HG03521 (cell line): ENCODE measurements around the gene EXOC7.

Source experiments
- ATAC-seq: cut with Tn5 transposase; IDR thresholded peaks from one replicate; pipeline ENCODE4 v1.9.1; 2021; ENCODE audit warnings: mild to moderate bottlenecking, moderate library complexity; ENCODE audit not compliant: unreplicated experiment

EXOC7 gene

GRCh38 chr17:76122431-76123190 is 19.0 kb upstream of the EXOC7 start:
- no peak for ATAC-seq

DNA sequence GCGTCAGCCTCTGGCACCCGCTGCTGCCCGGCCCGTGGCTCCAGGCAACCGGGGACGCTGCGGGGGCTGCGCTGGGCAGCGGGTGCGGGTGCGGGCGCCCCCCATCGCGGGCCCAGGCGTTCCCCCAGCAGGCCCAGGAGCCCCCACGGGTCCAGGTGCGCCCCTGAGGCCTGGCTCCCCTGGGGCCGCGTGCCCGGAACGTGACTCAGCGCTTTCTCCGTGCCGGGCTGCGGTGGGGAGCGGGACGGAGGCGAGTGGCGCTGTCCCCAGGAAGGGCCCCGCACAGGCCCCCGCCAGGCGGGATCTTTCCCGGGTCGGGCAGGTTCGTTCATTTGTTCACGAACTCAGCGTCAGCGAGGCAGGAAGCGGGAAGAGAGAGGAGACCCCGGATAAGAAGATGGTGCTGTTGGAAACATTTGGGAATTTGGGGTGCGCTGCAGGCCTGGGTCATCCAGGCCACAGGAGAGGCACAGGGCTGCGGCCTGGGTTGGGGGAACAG is 18.4 kb upstream of the EXOC7 start:
- ATAC-seq = no peak

DNA sequence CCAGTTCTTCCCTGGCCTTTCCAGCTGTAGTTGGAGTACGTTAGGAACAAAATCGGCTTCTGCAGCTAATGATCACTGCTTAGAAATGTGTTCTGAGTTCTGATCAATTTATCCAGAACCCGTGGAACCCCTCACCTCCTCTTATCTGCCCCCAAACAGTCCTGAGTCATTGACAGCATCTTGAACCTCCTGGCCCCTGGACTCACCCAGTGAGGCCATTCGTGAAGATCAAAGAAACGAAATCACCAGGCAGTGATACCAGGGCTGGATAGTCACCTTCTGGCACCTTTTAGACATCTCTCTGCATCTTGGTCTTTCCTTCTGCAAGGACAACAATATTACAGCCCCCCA is 17.0 kb upstream of the EXOC7 start:
- no peak for ATAC-seq

GRCh38 chr17:76119409-76120371 is 16.1 kb upstream of the EXOC7 start:
- ATAC-seq = no peak

DNA sequence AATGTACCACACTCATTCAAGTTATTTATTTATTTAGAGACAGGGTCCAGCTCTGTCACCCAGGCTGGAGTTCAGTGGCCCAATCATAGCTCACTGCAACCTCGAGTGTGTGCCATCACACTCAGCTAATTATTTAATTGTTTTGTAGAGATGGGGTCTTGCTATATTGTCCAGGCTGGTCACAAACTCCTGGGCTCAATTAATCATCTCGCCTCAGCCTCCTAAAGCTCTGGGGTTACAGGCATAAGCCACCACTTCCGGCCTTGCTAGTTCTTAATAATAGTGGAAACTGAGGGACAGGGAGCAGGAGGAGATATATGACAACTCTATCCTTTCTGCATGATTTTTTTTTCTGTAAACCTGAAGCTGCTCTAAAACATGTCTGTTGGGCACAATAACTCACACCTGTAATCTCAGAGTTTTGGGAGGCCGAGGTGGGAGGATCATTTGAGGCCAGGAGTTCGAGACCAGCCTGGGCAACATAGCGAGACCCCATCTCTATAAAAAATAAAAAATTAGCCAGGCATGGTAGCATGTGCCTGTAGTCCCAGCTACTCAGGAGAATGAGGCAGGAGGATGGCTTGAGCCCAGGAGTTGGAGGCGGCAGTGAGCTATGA is 11.7 kb upstream of the EXOC7 start:
- no peak for ATAC-seq

GRCh38 chr17:76111956-76112355 is 8.4 kb upstream of the EXOC7 start:
- ATAC-seq = no peak

DNA sequence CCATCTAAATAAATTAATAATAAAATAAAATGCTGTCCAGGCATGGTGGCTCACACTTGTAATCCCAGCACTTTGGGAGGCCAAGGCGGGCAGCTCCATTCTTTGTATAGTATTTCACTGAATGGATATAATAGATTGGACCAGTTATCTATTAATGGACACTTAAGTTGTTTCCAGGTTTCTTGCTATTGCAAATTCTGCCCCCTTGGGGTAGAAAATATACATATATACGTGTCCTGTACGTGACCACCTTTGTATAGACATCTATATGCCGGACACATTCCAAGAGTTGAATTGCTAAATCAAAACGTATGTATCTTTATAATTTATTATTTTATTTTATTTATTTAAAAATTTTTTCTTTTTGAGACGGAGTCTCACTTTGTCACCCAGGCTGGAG is 3.9 kb upstream of the EXOC7 start:
- ATAC-seq = no peak

DNA sequence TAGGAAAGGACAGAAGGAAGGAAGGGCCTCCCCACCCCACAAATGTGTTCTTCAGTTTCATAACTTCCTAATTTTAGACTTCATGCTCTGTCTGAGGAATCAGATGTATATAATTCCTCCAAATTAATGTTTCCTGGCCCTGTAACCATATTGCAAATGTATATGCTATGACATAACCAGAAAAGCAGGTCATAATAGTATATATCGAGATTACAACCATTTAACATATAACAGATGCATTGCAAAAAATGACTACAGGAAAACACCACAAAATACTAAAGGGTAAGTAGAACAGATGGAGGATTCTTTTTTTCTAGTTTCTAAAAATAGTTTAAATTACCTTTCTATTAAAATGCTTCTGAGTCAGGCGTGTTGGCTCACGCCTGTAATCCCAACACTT is 3.1 kb upstream of the EXOC7 start:
- no peak for ATAC-seq

- no peak for ATAC-seq
Observed at GRCh38 chr17:76104896-76105231, 1.3 kb upstream of the EXOC7 start.

GRCh38 chr17:76104140-76104895 is 731 bp upstream of the EXOC7 start:
- ATAC-seq = no peak

DNA sequence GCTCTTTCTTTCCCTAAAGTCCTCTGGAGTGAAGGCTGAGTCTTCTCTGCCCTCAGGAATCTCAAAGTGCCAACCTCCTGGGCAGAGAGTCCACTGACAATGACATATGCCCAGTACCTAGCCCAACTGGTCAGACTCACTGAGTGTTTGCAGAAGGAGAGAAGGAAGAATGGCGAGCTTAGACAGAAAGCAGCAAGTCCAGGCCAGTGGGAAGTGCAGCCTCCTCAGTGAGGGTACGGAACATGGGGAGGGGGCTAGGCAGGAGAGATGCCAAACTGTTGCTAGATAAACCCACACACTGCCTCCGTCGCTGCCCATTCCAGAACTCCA is 678 bp downstream of the EXOC7 start:
- ATAC-seq = no peak

- no peak for ATAC-seq
Observed at GRCh38 chr17:76097716-76098295, 5.8 kb downstream of the EXOC7 start.

DNA sequence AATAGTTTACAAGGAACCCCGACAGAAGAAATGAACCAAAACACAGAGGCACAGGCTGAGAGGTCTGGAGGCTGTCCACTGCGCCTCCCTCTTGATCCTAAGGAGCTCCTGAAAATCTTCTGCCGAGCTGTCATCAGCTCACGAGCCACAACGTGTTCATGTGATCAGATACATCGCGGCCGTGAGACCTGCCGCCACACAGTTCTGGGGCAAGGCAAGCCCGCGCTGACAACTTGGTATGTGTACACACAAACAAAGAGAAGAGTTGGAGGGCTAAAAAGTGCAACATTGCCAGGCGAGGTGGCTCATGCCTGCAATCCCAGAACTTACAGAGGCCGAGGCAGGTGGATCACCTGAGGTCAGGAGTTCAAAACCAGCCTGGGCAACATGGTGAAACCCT is 7.6 kb downstream of the EXOC7 start:
- ATAC-seq = no peak

DNA sequence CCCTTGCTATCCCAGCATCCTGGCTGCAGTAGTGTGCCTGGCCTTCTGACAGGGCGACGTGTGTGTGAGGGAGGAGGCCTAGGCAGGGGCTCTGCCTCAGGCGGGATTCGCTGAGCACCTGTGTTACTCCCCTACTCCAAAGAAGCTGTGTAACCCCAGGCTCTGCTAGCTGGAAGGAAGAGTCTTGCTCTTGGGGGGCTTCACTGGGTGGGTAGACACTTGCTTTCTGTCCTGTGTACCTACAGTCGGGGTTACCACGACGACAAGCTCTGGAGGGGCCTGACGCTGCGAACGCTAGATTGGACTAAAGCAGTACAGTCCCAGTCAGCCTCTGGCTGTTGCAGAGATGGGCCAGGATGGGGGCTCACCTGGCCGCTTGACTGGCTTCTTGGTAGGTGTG is 9.5 kb downstream of the EXOC7 start:
- ATAC-seq = no peak

DNA sequence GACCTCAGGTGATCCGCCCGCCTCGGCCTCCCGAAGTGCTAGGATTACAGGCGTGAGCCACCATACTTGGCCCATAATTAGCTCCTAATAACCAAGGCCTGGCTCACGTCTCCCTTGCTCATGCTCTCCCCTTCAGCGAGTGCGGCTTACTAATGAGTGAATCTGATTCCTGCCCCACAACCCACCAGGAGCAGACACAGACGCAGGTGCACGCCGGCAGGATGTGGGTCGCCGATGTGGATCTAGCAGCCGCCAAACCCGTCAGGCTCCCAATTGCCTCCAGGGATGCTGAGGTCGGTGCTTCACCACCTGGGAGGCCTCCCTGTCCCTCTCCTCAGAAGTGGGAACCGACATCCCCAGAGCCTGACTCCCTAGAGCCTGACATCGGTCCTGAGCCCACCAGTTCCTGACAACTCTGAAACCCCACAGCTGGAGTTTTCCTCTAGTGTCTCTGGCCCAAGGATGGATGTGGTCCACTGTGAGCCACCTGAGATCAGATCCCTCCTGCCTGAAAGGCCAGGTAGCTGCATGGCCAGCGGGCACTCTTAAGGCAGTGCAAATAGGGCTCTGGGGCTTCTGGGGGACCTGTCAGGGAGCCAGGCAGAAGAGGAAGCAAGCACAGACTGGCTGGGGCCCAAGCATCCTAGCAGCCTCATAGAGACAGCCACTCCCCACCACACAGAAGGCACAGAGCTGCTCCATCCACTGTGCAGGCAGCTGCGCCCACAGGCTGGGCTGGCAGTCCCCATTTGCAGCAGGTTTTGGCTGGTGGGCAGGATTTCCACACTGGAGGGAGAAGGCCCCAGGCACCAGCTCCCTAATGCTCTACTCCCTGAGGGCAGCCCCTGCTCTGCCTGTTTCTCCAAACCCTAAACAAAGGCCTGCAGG is 10.8 kb downstream of the EXOC7 start:
- no peak for ATAC-seq

DNA sequence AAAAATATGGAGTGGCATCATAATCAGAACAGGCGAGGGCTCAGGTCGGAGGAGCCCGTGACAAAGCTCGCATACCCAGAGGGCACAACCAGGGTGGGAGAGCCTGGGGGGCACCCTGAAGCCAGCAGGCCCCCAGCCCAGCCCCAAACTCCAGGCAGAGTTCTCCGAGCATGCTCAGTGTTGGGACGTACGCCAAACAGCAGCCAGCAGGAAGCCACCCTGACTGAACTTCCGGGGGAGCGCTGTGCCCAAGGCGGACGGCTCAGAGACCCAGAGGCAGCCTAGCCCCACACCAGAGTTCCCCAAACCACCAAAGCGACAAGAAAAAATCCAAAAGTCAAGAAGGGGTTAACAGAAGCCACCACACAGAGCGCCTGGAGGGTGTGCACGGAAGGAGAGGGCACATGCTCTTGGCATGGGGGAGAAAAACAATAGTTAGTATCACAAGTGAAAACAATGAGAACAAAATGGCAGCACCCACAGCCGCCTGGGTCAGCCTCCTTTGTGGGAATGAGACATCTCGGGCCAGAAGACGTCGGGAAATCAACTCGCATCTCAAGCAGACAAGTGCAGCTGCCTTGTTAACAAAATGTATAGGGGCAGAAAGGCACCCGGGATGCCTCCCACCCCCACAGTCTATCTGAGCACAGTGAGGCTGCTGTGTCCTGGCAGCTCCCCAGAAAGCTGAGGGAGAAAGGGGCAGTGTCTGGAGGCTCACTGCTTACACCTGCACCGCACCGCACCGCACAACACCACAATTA is 11.9 kb downstream of the EXOC7 start:
- no peak for ATAC-seq

DNA sequence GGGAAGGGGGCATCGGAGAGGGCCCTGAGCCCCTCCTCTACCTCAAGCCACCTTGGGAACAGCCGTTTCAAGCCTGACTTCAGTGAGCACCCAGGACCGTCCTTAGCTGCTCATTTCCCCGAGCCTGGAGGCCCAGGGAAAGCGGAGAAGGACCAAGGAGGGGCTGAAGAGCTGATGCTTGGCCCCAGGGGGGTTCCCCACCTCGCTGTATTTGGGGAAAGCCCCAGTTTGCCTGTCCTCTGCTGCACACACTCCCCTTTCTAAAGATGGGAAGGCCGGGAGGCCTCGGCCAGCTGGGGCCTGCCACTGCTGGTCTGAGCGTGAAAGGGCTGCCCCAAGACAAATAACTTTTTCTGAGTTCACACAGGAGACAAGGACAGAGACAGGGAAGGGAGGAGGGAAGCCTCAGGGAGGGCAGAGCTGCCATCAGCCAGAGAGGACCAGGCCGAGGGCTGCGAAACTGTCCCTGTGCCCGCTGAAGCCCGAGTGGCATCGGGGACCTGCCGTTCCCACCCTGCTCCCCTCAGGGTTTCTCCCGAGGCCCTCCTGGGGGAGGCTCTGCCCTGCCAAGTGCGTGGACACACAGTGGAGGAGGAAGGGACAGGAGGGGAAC is 13.0 kb downstream of the EXOC7 start:
- ATAC-seq = no peak

GRCh38 chr17:76089680-76090516 is 13.7 kb downstream of the EXOC7 start:
- ATAC-seq = no peak
